ENCODE data around the gene DBR1. TPM values are rescaled to one million over a fixed set of nuclear protein-coding genes. Genes with fewer than 3 reads are reported as not detected.

DBR1 gene
- total and polyA plus RNA-seq, 7 experiments from 2014 or later, result 14.7 to 28.2 (median 20.8) TPM

DNA sequence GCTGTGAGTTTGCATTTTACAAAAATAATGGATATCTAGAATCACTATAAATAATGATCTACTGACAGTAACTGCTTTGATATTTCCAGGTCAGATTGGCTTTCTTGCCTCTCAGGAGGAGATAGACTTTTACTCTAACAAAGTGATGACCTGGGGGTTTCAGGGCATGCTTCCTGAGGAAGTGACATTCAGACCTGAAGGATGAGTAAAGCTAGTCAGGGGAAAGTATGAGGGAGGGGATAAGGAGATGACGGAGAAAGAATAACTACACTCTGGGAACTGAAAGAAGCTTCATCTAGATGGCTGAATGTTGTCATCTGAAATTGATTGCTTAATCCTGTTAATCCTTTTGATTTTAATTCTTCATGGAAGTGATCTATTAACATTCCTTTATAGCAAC, 44.5 kb upstream of the DBR1 start:
- peaks cover 30 to 62% (median 56%) of the 10 kb centered on the region in 7 donors for H3K4me1 Mint-ChIP-seq
- peaks cover 4 to 27% (median 9%) of the 10 kb centered on the region in 5 donors for H3K36me3 Mint-ChIP-seq
- Histone ChIP-seq H3K36me3 (ENCODE audit: control insufficient read depth in 2 of 3, insufficient read depth in 3 of 3, low read length in 3 of 3) (peaks cover 3 to 12% (median 10%) of the 10 kb centered on the region in 3 experiments), H3K4me3 (ENCODE audit: low read length) (no peak overlapping the region), H3K27ac (ENCODE audit: low read depth, low read length) (no peak overlapping the region), H3K9me3 (ENCODE audit: control insufficient read depth in 2 of 3, low read length in 3 of 3) (no peaks in the 10 kb centered on the region), H3K27me3 (ENCODE audit: control insufficient read depth in 2 of 2, insufficient read depth in 2 of 2, low read length in 2 of 2) (no peaks in the 10 kb centered on the region), H3K4me1 (ENCODE audit: control insufficient read depth in 2 of 2, insufficient read depth in 2 of 2, low read length in 2 of 2) (no peaks in the 10 kb centered on the region)
- H3K9me3 Mint-ChIP-seq, result no peaks in the 10 kb centered on the region
- H3K27me3 Mint-ChIP-seq, result no peaks in the 10 kb centered on the region
- no peak overlapping the region for H3K4me3 Mint-ChIP-seq
- intact Hi-C loops (cut with micrococcal nuclease), result no loop called here
- ChIA-PET CTCF (no interaction called here), POLR2A (no interaction called here)
- ATAC-seq, result peak; percentile 59
- peak overlapping the region in 3 of 9 donors; percentile 8 to 56 (median 32) for H3K27ac Mint-ChIP-seq
- DNase-seq, result no peak

GRCh38 chr3:138213398-138214085, 38.8 kb upstream of the DBR1 start:
- Mint-ChIP-seq H3K36me3 (peaks cover 6 to 42% (median 16%) of the 10 kb centered on the region in 5 donors), H3K9me3 (no peaks in the 10 kb centered on the region), H3K27ac (peak overlapping the region in 1 of 9 donors; percentile 19), H3K27me3 (no peaks in the 10 kb centered on the region), H3K4me1 (peaks cover 7 to 59% (median 28%) of the 10 kb centered on the region in 7 donors), H3K4me3 (no peak overlapping the region)
- peaks cover 0 to 6% (median 3%) of the 10 kb centered on the region in 3 experiments for H3K36me3 ChIP-seq (ENCODE audit: control insufficient read depth in 2 of 3, insufficient read depth in 3 of 3, low read length in 3 of 3)
- H3K27me3 ChIP-seq (ENCODE audit: control insufficient read depth in 2 of 2, insufficient read depth in 2 of 2, low read length in 2 of 2), result no peaks in the 10 kb centered on the region
- ChIA-PET POLR2A (interaction anchor here (0.9 kb wide), 1 partner anchor 11 kb away, joined by 3 read pairs; no protein-coding TSS in a partner anchor), CTCF (interaction anchor here (0.7 kb wide), 1 partner anchor 131 kb away, joined by 9 read pairs; no protein-coding TSS in a partner anchor)
- ATAC-seq, result peak; percentile 45
- H3K4me1 ChIP-seq (ENCODE audit: control insufficient read depth in 2 of 2, insufficient read depth in 2 of 2, low read length in 2 of 2), result no peaks in the 10 kb centered on the region
- no peaks in the 10 kb centered on the region for H3K9me3 ChIP-seq (ENCODE audit: control insufficient read depth in 2 of 3, low read length in 3 of 3)
- intact Hi-C loops (cut with micrococcal nuclease), result loop anchor here in 1 of 2 donors (2.0 kb wide), 1 partner anchor 19 kb away; no protein-coding TSS in a partner anchor
- H3K4me3 ChIP-seq (ENCODE audit: low read length), result no peak overlapping the region
- no peak overlapping the region for H3K27ac ChIP-seq (ENCODE audit: low read depth, low read length)
- DNase-seq, result no peak

GRCh38 chr3:138210528-138210927, 35.8 kb upstream of the DBR1 start:
- H3K27me3 ChIP-seq (ENCODE audit: control insufficient read depth in 2 of 2, insufficient read depth in 2 of 2, low read length in 2 of 2), result no peaks in the 10 kb centered on the region
- H3K9me3 ChIP-seq (ENCODE audit: control insufficient read depth in 2 of 3, low read length in 3 of 3), result no peaks in the 10 kb centered on the region
- DNase-seq (no peak), ATAC-seq (no peak)
- peaks cover 0 to 2% (median 0%) of the 10 kb centered on the region in 11 donors for H3K9me3 Mint-ChIP-seq
- H3K4me1 Mint-ChIP-seq, result peaks cover 0 to 64% (median 33%) of the 10 kb centered on the region in 7 donors
- H3K36me3 Mint-ChIP-seq, result peaks cover 9 to 51% (median 36%) of the 10 kb centered on the region in 5 donors
- H3K36me3 ChIP-seq (ENCODE audit: control insufficient read depth in 2 of 3, insufficient read depth in 3 of 3, low read length in 3 of 3), result peaks cover 0 to 6% (median 0%) of the 10 kb centered on the region in 3 experiments
- H3K4me3 ChIP-seq (ENCODE audit: low read length), result no peak overlapping the region
- H3K27ac ChIP-seq (ENCODE audit: low read depth, low read length), result no peak overlapping the region
- no peaks in the 10 kb centered on the region for H3K27me3 Mint-ChIP-seq
- intact Hi-C loops (cut with micrococcal nuclease), result no loop called here
- no peak overlapping the region for H3K4me3 Mint-ChIP-seq
- H3K4me1 ChIP-seq (ENCODE audit: control insufficient read depth in 2 of 2, insufficient read depth in 2 of 2, low read length in 2 of 2), result no peaks in the 10 kb centered on the region
- ChIA-PET CTCF (no interaction called here), POLR2A (no interaction called here)
- H3K27ac Mint-ChIP-seq, result no peak overlapping the region

GRCh38 chr3:138206196-138206595, 31.5 kb upstream of the DBR1 start:
- H3K27ac Mint-ChIP-seq, result peak overlapping the region in 1 of 9 donors; percentile 79
- H3K27me3 Mint-ChIP-seq, result no peaks in the 10 kb centered on the region

GRCh38 chr3:138205527-138205926, 30.8 kb upstream of the DBR1 start:
- ATAC-seq (no peak), DNase-seq (no peak)
- no peaks in the 10 kb centered on the region for H3K36me3 ChIP-seq (ENCODE audit: control insufficient read depth in 2 of 3, insufficient read depth in 3 of 3, low read length in 3 of 3)
- peak overlapping the region in 2 of 9 donors; percentile 54 to 67 for H3K27ac Mint-ChIP-seq
- no peak overlapping the region for H3K4me3 Mint-ChIP-seq
- H3K27me3 ChIP-seq (ENCODE audit: control insufficient read depth in 2 of 2, insufficient read depth in 2 of 2, low read length in 2 of 2), result no peaks in the 10 kb centered on the region
- peaks cover 7 to 78% (median 73%) of the 10 kb centered on the region in 7 donors for H3K4me1 Mint-ChIP-seq
- H3K36me3 Mint-ChIP-seq, result peaks cover 3 to 48% (median 21%) of the 10 kb centered on the region in 5 donors
- H3K4me3 ChIP-seq (ENCODE audit: low read length), result no peak overlapping the region
- H3K27me3 Mint-ChIP-seq, result no peaks in the 10 kb centered on the region
- ChIA-PET POLR2A (no interaction called here), CTCF (no interaction called here)
- H3K9me3 Mint-ChIP-seq, result peaks cover 0 to 2% (median 0%) of the 10 kb centered on the region in 11 donors
- H3K9me3 ChIP-seq (ENCODE audit: control insufficient read depth in 2 of 3, low read length in 3 of 3), result no peaks in the 10 kb centered on the region
- no peak overlapping the region for H3K27ac ChIP-seq (ENCODE audit: low read depth, low read length)
- intact Hi-C loops (cut with micrococcal nuclease), result no loop called here
- H3K4me1 ChIP-seq (ENCODE audit: control insufficient read depth in 2 of 2, insufficient read depth in 2 of 2, low read length in 2 of 2), result no peaks in the 10 kb centered on the region

More at GRCh38 chr3:138206196-138206595, 31.5 kb upstream of the DBR1 start:
- H3K36me3 Mint-ChIP-seq, result peaks cover 3 to 49% (median 28%) of the 10 kb centered on the region in 5 donors
- no peaks in the 10 kb centered on the region for H3K36me3 ChIP-seq (ENCODE audit: control insufficient read depth in 2 of 3, insufficient read depth in 3 of 3, low read length in 3 of 3)
- peaks cover 7 to 83% (median 69%) of the 10 kb centered on the region in 7 donors for H3K4me1 Mint-ChIP-seq
- CTCF ChIA-PET, result interaction anchor here (0.6 kb wide), 1 partner anchor 12 kb away, joined by 5 read pairs; no protein-coding TSS in a partner anchor
- ATAC-seq, result no peak
- H3K9me3 Mint-ChIP-seq, result peaks cover 0 to 2% (median 0%) of the 10 kb centered on the region in 11 donors
- no peak for DNase-seq
- H3K27me3 ChIP-seq (ENCODE audit: control insufficient read depth in 2 of 2, insufficient read depth in 2 of 2, low read length in 2 of 2), result no peaks in the 10 kb centered on the region
- H3K4me3 Mint-ChIP-seq, result peak overlapping the region in 1 of 10 donors; percentile 59
- POLR2A ChIA-PET, result no interaction called here
- no peak overlapping the region for H3K27ac ChIP-seq (ENCODE audit: low read depth, low read length)
- no peak overlapping the region for H3K4me3 ChIP-seq (ENCODE audit: low read length)
- no peaks in the 10 kb centered on the region for H3K9me3 ChIP-seq (ENCODE audit: control insufficient read depth in 2 of 3, low read length in 3 of 3)
- H3K4me1 ChIP-seq (ENCODE audit: control insufficient read depth in 2 of 2, insufficient read depth in 2 of 2, low read length in 2 of 2), result no peaks in the 10 kb centered on the region
- intact Hi-C loops (cut with micrococcal nuclease), result no loop called here

DNA sequence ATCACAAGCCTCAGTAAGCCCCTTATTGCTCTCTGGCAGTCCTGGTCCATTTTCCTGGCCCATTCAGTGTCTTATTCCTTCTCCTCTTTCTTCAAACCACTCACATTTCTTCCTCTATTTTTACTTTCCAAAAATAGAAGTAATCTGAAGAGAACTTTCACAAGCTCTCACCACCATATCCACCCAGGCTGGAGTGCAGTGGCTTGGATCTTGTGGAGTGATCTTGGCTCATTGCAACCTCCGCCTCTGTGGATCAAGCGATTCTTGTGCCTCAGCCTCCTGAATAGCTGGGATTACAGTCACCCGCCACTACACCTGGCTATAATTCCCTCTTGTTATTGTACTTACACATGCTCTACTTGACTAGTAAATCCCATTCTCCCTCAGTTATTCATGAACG, 29.2 kb upstream of the DBR1 start:
- no peaks in the 10 kb centered on the region for H3K36me3 ChIP-seq (ENCODE audit: control insufficient read depth in 2 of 3, insufficient read depth in 3 of 3, low read length in 3 of 3)
- H3K4me3 ChIP-seq (ENCODE audit: low read length), result no peak overlapping the region
- no peaks in the 10 kb centered on the region for H3K27me3 ChIP-seq (ENCODE audit: control insufficient read depth in 2 of 2, insufficient read depth in 2 of 2, low read length in 2 of 2)
- H3K9me3 ChIP-seq (ENCODE audit: control insufficient read depth in 2 of 3, low read length in 3 of 3), result no peaks in the 10 kb centered on the region
- peaks cover 15 to 85% (median 77%) of the 10 kb centered on the region in 7 donors for H3K4me1 Mint-ChIP-seq
- H3K27ac ChIP-seq (ENCODE audit: low read depth, low read length), result no peak overlapping the region
- CTCF ChIA-PET, result no interaction called here
- DNase-seq (no peak), ATAC-seq (no peak)
- H3K4me1 ChIP-seq (ENCODE audit: control insufficient read depth in 2 of 2, insufficient read depth in 2 of 2, low read length in 2 of 2), result no peaks in the 10 kb centered on the region
- intact Hi-C loops (cut with micrococcal nuclease), result no loop called here
- peak overlapping the region in 5 of 9 donors; percentile 9 to 48 (median 11) for H3K27ac Mint-ChIP-seq
- H3K9me3 Mint-ChIP-seq, result peaks cover 0 to 2% (median 0%) of the 10 kb centered on the region in 11 donors
- no peak overlapping the region for H3K4me3 Mint-ChIP-seq
- H3K36me3 Mint-ChIP-seq, result peaks cover 3 to 40% (median 18%) of the 10 kb centered on the region in 5 donors
- no peaks in the 10 kb centered on the region for H3K27me3 Mint-ChIP-seq
- POLR2A ChIA-PET, result no interaction called here

Measured in naive thymus-derived CD4-positive, alpha-beta T cell (primary cell).